Left renal pelvis (tissue), 4 donors: ENCODE data around the gene BUB1B. TPM values are rescaled to one million over a fixed set of nuclear protein-coding genes. Genes with fewer than 3 reads are reported as not detected.
"Not testable (repeated sequence)": the region's sequence is repeated elsewhere in the genome, so short reads cannot be mapped to it uniquely, and the experiment has no call there.

Experiments
- DNase-seq, 4 donors: peaks; one replicate each; pipeline ENCODE4 v3.0.0-alpha.2; 2013; ENCODE audit warnings: low read depth in 4 of 4, low spot score in 3 of 4
- polyA plus RNA-seq, 4 donors: library from polyadenylated mRNA; unstranded; fragments of 120-200 nt; gene quantifications; one replicate each; pipeline ENCODE4 v1.2.1, GENCODE V29; 2013; ENCODE audit not compliant: insufficient read length in 4 of 4

BUB1B gene
- polyA plus RNA-seq, 4 donors = 27.0 to 33.2 (median 31.6) TPM

DNA sequence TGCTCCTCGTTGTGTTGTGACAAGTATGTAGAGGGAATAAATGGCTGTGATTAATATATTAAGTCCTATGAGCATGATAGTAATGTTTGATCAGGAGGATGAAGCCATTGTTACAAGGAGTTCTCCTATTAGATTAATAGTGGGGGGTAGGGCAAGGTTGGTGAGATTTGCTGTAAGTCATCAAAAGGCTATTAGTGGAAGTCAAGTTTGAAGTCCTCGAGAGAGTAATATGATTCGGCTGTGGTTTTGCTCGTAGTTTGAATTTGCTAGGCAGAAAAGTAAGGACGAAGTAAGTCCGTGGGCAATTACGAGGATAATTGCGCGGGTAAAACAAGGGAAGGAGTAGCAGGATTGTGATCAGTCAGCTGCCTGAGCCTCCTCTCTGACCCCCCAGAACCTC lies 26.0 kb upstream of the BUB1B start:
- DNase-seq = no peak

DNA sequence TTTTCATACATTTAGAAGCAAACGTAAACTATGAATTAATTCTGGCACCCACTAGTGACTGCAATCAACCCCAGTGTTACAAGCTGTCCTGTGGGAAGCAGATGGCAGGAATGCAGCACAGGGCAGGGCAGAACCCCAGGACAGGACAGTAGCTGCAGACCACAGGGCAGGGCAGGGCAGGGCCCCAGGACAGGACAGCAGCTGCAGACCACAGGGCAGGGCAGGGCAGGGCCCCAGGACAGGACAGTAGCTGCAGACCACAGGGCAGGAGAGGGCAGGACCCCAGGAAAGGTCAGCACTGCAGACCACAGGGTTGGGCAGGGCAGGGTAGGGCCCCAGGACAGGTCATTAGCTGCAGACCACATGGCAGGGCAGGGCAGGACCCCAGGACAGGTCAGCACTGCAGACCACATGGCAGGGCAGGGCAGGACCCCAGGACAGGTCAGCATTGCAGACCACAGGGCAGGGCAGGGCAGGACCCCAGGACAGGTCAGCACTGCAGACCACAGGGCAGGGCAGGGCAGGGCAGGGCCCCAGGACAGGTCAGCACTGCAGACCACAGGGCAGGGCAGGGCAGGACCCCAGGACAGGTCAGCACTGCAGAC lies 24.9 kb upstream of the BUB1B start:
- not testable (repeated sequence) for DNase-seq

DNA sequence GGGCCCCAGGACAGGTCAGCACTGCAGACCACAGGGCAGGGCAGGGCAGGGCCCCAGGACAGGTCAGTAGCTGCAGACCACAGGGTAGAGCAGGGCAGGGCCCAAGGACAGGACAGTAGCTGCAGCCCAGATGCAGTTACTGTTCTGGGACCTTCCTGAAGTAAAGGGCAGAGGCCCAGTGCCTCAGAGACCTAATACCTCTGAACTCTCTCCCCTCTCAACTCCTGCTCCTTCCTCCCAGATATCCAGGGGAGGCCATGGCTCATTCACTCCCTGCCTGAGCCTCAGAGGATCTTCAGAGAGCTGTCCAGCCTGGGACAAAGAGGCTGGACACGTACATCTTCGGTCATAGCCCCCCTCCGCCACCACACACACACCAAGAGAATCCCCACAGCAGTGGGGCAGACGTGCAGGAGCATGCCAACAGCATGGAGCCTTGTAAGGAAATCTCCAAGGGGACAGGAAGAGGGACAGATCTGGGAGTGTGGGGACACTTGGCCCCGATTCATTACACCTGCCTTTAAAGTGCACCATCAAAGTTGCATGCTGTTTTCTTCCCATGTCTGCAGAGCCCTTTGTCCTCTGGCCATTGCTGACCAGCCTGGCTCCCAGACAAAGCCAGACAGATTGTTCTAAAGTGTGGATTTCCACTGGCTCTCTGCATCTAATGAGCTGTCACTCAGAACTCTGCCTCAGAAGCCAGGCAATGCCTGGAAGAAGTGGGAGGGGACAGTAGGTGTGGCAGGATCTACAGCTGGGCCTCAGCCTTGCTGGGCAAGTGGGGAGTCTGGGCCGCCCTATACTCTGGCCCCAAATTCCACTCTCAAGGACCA lies 24.2 kb upstream of the BUB1B start:
- DNase-seq = no peak

DNA sequence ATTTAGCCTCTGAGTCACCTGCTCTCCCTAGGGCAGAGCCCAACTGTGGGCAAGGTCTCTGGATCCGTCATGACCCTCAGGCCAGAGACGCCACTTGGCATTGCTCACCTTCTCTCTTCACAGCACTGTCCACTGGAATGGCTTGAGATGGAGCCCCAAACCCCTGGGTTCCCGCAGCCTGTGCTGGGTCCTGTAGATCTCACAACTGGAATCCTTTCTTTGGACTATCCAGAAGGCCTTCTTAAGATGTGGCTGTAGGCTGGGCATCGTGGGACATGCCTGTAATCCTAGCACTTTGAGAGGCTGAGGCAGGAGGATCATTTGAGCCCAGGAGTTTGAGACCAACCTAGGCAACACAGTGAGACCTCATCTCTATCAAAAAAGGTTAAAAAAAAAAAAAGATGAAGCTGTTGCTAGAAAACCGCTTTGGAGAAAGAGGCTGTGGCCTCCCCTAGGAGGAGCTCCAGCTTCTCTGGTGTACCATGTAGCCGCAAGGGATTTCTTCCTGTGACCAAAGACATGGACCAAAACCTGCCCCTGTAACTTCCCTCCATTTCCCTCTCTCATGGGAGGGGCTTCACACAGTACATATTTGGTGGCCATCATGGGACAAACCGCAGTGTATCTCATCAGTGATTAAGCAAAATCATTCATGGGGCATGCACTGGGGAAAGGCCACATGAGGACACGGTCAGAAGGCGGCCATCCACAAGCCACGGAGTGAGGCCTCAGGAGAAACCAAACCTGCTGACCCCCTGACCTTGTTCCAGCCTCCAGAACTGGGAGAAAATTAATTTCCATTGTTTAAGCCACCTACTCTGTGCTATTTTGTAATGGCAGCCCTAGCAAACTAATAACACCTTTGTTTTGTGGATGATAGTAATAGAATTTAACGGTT lies 23.3 kb upstream of the BUB1B start:
- DNase-seq = no peak

DNA sequence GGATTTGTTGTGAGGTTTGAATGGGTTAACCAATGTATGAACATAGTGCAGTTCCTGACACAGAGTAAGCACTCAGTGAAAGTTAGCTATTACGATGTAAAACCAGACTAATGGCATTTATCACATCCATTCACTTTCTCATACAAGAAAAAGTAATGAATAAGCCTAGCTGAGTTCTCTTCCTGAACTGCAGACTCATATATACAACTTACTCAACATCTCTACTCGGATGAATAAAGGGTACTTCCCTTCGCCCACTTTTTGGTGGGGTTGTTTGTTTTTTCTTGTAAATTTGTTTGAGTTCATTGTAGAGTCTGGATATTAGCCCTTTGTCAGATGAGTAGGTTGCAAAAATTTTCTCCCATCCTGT lies 22.7 kb upstream of the BUB1B start:
- not testable (repeated sequence) for DNase-seq

DNA sequence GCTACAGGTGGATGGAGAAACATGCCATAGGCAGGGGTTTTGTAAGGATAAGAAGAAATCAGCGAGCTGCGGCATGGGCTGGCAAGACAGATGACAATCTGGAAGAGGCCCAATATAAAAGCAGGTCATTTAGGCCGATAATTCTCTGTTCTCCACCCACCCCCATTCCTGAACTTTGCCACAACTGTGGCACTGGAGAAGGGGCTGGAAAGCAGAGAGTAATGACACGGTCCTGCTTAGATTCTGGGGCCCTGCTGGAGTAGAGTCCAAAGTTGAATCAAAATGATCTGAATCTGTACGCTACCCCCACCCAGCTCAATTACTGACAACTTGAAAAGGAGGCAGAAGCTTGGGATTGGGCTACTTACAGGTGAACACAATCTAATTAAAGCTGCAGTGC lies 18.4 kb upstream of the BUB1B start:
- DNase-seq = no peak

DNA sequence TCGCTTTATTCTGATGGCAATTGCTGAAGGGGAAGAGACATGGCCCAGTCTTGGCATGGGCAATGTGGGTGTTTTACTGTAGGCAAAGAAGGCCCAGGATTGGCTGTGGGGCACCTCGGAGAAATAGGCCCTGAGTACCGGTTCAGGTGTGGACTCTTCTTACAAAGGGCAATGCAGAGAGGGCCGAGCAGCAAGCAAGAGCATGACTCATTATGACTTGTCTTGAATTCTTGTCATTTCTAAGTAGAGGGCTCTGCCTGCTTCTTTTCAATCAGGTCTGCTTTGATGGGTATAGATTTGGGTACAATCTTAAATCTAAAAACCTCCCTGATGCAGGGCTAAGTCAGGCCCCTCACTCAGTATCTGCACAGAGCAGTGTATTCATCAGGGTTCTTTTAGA lies 14.8 kb upstream of the BUB1B start:
- no peak for DNase-seq

DNA sequence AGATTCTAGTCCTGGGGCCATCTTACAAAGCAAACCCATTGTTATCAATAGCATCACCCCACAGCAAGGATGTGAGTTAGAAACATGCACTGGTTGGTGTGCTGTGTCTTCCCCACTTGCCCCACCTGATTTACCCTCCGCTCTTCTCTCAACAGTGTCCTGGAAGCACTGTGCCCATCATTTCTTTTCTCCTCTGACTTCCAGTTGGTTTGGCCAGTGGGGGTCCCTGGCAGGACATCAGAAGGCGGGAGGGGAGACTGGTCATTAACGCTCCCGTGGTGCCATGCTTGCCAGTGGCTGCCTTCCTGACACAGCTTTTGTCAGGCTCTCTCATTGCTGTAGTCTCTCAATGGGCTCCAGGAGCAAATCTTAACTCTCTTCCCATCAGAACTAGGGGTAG lies 11.5 kb upstream of the BUB1B start:
- DNase-seq = no peak

DNA sequence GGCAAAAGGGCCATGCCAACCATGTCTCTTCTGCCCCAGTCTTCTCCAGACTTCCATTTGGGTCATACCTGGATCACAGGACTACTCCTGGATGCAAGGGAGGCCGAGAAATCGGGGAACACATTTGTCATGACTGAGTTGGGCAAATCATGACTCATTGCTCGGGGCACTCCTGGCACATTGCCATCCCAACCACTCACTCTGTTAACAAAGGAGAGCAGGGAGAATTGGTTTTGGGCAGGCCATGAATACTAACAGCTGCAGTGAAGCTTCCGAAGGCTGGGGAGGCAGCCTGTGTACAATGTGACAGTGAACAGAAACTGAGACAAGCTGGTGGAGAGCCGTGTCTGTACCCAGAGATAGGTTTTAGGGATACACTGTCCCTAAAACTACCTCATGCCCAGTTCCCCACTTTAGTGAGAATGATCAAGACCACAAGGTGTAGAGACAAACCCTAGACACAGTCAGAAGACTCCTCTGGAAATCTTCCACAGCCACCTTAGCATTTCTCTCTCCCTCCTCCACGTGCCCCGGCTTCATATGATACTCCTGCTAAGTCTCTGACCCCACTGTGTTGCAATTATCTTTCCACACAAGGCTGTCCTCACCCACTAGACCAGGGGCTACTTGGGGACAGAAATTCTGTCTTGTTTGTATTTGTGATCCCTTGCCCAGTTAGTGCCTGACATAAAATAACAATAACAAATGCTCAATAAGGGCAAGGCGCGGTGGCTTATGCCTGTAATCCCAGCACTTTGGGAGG lies 10.5 kb upstream of the BUB1B start:
- no peak for DNase-seq

DNA sequence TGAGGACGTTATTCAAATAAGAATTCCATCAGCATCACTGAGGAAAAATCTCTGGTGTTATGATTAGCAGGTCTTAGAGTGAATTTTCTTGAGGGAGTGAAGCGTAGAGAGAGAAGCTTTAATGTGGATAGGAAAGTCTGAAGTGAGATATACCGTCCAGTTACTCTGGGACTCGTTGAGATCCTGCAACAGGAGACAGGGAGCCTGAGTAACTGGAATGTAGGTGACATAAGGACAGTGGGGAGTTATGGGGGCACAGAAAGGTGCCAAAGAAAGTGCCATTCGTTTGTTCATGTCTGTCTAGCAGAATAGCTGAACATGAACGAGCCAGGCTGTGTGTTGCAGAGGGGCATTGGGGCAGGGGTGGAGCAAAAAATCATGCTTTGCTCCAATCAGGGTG lies 9.4 kb upstream of the BUB1B start:
- no peak for DNase-seq

DNA sequence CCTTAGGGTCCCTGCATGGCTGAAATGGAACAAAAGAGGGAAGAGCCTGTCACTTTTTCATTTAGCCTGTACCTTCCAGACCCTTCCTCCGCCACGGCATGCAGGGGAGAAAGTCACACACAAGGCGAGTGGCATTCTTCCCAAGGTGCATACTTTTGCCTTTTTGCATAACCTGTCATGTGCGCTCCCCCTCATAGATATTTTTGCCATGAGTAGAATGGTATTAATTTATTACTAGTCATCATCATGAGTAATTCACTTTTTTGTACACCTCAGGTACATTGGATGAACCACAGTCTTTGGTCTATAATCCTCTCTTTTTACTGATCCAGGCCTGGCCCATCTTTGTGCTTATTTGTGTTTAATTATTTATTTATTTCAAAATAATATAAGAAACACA lies 8.9 kb upstream of the BUB1B start:
- DNase-seq = no peak

DNA sequence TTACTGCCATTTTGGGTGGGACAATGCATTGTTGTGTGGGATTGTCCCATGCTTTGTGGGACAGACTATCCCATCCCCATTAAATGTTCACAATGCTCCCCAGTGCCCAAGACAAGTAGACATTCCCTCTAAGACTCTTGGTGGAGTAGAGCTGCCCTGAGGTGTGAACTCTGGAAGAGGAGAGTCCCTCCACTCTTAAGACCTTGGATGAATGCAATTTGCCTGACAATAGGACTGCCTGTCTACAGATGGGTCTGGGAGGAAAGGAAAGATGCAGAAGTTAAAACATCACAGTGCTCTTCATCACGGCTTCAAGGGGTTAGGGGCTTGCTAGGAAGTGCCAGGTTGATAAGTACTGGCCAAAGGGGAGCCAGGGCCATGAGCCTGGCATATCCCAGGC lies 6.0 kb upstream of the BUB1B start:
- DNase-seq = not testable (repeated sequence)

DNA sequence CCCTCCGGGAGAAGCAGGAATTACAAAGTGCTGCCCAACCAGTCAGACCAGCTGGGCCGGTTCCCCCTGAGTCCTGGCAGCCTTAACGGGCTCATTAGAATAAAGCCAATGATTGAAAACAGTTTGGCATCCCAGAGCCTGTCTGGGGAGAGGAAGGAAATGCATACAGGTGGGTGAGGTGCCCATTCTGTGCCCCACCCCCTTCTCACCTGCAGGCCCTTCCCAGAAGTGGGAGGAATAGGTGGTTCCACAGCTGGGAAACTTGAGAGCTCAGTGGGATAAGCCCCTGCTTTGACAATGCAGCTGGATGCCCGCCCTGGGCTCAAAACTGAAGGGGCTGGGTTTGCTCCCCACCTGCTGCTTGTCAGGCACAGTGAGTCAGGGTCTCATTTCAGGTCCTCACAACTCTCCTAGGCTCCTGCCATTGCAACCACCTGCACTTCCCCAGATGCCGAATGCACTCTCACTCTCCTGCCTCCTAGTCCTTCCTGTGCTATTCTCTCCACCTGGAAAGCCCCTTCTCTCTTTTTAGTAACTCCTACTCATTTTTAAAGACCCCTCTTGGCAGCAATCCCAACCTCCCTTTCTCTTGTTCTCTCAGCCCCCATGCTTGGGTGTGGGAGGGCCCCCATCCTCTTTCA lies 5.5 kb upstream of the BUB1B start:
- DNase-seq = peak in 2 of 4 donors; percentile 49 to 54

DNA sequence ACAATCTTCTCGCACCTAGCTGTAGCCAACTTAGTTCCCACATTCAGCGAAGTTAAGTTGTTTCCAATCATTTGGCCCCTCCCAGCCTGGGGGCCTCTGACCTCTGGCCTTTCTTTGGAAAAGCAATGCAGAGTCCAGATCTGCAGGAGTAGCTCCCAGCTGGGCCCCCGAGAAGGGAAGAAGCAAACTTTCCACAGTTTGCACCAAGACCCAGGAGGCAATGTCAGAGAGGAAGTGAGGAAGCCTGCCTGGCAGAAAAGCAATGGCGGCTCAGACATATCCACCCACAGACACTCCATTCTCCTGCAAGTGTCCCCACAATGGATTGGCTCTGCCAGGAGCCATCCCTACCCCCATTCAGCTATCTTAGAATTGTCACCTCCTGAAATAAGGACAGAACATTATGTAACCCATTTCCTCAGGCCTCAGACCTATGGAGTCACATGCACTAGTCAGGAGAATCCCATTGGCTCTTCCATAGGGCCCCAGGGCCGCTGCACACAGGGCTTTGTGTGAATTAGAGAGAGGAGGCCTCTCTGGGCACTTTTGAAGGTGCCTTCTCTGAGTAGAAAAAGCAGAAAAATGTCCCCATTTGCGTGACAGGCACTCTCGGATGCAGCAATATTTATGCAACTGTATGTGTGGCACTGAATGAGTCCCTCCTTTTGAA lies 3.0 kb upstream of the BUB1B start:
- DNase-seq = no peak

DNA sequence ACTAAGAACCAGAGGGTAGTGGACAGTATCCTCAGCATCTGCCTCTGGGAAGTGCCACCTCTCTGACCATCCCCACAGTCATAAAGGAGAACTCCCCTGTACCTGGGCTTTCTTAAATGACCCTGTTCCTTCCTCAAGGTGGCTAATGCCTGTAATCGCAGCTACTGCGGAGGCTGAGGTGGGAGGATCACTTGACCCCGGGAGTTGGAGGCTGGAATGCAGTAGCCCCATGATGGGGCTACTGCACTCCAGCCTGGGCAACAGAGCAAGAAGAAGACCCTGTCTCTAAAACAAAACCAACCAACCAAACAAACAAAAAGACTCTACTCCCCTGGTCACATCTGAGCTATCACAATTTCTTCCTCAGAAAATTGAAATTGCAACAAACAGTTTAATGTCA lies 848 bp upstream of the BUB1B start:
- no peak for DNase-seq

DNA sequence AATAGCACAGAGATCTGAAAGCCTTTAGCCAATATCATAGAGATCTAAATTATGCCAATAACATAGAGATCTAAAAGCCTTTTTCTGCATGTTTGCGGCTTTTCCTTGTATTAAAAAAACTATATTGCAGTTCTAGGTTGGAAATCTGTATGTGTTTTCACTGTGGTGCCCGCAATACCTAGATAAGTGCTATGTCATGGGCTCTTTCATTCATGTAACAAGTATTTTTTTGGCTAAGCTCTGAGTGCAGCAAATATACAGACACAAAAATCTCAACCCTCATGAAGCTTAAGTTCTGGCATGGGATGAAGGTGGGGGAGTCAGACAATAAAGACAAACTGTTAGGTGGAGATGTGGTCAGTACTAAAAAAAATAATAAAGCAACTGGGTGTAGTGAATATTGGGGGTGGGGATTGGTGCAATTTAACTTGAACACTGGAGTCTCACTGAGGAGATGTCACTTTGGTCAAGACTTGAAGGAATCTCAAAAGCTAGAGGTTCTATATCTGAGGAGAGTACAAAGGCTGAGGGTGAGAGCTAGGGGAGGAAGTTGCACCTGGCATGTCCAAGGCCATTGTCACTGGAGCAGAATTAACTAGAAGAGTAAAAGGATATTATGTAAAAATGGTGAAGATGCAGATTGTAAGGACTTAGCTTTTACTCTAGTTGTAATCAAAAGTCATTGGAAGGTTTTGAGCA lies 973 bp downstream of the BUB1B start:
- DNase-seq = no peak

DNA sequence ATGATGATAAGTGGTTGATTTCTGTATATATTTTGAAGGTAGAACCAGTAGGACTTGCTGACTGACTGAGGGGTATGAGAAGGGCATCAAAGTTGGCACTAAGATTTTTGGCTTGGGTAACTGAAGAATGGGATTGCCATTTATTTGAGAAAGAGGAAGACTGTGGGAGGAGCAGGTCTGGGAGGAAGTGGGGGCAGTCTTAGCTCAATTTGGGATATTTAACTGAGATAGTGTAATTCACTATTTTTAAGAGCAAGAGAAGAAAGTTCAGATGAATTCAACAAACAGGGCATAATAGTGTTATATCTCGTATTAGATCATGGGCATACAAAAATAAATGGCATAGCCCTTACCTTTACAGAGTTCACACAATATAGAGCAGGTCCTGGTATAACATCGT lies 1.7 kb downstream of the BUB1B start:
- DNase-seq = no peak

DNA sequence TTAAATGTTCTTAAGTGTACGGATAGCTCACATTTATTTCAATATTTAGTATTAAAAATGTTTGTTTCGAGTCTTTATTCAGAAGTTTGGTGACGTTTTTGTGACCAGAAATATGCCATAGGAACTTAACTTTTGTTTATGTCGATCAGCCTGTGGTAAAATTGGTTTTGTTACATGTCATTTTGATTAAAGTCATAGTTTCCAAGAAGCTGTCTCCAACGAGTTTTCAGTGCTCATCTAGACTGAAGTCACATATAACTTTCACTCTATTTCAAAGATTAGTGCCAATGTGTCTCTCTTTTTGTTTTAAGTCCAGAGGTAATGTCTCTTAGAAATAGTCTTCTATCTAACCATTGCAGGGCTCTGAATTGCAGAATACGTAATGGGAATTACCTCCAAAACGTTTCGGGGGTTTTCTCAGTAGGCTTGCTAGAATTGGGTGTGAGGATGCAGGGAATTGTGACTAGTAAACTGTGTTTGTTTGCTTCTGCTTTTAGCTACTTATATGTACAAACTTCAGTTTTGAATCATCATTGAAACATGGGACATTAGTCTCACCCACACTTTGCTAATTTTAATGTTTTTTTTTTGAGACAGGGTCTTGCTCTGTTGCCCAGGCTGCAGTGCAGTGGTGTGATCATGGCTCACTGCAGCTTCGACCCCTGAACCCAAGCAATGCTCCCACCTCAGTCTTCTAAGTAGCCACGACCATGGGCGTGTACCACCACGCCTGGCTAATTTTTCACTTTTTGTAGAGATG lies 3.0 kb downstream of the BUB1B start:
- DNase-seq = no peak
